Esophagus squamous epithelium (tissue), 4 donors: ENCODE results near the gene GTF2H4.

Experiments
- CTCF ChIP-seq, 6 experiments: fragments of 450-650 bp in 4 of 6; fragments of 200-600 bp in 2 of 6; sonication (generic) in 2 of 6; IDR thresholded peaks; one replicate each; pipeline ENCODE4 v1.5.1; 2016 to 2019; ENCODE audit warnings: antibody characterized with exemption in 6 of 6, mild to moderate bottlenecking in 4 of 6, moderate library complexity in 4 of 6
- POLR2A ChIP-seq, 4 donors: fragments of 450-650 bp; IDR thresholded peaks; one replicate each; pipeline ENCODE4 v1.6.1; 2017; ENCODE audit warnings: antibody characterized with exemption in 4 of 4, mild to moderate bottlenecking in 4 of 4, moderate library complexity in 3 of 4

GRCh38 chr6:30955367-30956042 lies 47.5 kb downstream of the GTF2H4 start:
- TF ChIP-seq CTCF (IDR thresholded peaks at IDR 0.05) = no peak
- no peak for TF ChIP-seq POLR2A (IDR thresholded peaks at IDR 0.05)
